SJCRH30 (cell line): ENCODE results near the gene PPME1. TPM values are rescaled to one million over a fixed set of nuclear protein-coding genes. Genes with fewer than 3 reads are reported as not detected.

Experiments used
- DNase-seq, 2 experiments: peaks; one replicate each; pipeline ENCODE4 v3.0.0-alpha.2; 2015 to 2020
- H3K27ac ChIP-seq: fragments of 250-450 bp; sonication (Bioruptor Pico); 2 replicates; pipeline ENCODE4 v1.5.1; 2020; ENCODE audit warnings: mild to moderate bottlenecking, moderate library complexity
- H3K27me3 ChIP-seq: fragments of 250-450 bp; sonication (Bioruptor Pico); 2 replicates; pipeline ENCODE4 v1.5.1; 2020; ENCODE audit warnings: mild to moderate bottlenecking, moderate library complexity
- H3K36me3 ChIP-seq: fragments of 250-450 bp; sonication (Bioruptor Pico); 2 replicates; pipeline ENCODE4 v1.5.1; 2020; ENCODE audit warnings: mild to moderate bottlenecking, moderate library complexity
- H3K4me1 ChIP-seq: fragments of 250-450 bp; sonication (Bioruptor Pico); 2 replicates; pipeline ENCODE4 v1.5.1; 2020; ENCODE audit warnings: mild to moderate bottlenecking, moderate library complexity
- H3K4me3 ChIP-seq: fragments of 250-450 bp; sonication (Bioruptor Pico); 2 replicates; pipeline ENCODE4 v1.5.1; 2020; ENCODE audit warnings: mild to moderate bottlenecking, moderate library complexity
- H3K9me3 ChIP-seq: fragments of 250-450 bp; sonication (Bioruptor Pico); replicated peaks from 2 replicates; pipeline ENCODE4 v1.5.1; 2020; ENCODE audit warnings: mild to moderate bottlenecking, moderate library complexity
- total RNA-seq: library from RNA; depleted of rRNA; stranded (reverse); fragments of >200 nt; shearing (Covaris generic); gene quantifications from 2 replicates; pipeline ENCODE4 v1.2.3, GENCODE V29; 2014

Gene PPME1
- total RNA-seq, 1 experiment from 2014 or later: 52.7 TPM

DNA sequence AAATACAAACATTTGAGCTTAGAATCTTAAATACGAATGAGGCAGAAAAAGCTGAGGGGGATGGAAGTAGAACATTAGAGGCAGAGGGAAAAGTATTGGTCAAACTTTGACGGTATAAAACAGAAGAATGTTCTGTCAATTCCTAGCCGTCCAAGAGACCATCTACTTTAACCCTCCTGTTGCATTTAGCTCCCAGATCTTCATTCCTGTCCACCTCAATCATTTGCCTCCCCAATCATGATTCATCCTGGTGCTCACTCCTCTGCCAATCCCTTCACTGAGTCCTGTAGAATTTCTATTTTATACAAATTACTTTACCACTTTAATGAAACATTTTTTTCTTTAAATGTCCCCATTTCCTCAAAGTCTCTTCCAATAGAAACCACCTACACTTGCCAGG, 28.5 kb upstream of the PPME1 start:
- Histone ChIP-seq H3K4me1 (peaks cover 34% of the 10 kb centered on the region), H3K27ac (no peak overlapping the region), H3K9me3 (no peaks in the 10 kb centered on the region), H3K4me3 (no peak overlapping the region), H3K36me3 (peaks cover 19% of the 10 kb centered on the region), H3K27me3 (no peaks in the 10 kb centered on the region)
- no peak for DNase-seq

DNA sequence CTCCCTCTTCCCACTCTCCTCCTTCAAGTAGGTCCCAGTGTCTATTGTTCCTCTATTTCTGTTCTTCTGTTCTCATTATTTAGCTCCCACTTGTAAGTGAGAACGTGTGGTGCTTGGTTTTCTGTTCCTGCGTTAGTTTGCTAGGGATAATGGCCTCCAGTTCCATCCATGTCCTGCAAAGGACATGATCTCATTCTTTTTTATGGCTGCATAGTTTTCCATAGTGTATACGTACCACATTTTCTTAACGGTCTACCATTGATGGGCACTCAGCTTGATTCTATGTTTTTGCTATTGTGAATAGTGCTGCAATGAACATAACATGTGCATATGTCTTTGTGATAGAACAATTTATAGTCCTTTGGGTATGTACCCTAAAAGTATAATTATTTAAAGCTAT, 26.5 kb upstream of the PPME1 start:
- H3K4me1 ChIP-seq: peaks cover 16% of the 10 kb centered on the region
- H3K36me3 ChIP-seq: peaks cover 19% of the 10 kb centered on the region
- no peaks in the 10 kb centered on the region for H3K9me3 ChIP-seq
- DNase-seq: no peak
- no peak overlapping the region for H3K4me3 ChIP-seq
- no peaks in the 10 kb centered on the region for H3K27me3 ChIP-seq
- H3K27ac ChIP-seq: no peak overlapping the region

DNA sequence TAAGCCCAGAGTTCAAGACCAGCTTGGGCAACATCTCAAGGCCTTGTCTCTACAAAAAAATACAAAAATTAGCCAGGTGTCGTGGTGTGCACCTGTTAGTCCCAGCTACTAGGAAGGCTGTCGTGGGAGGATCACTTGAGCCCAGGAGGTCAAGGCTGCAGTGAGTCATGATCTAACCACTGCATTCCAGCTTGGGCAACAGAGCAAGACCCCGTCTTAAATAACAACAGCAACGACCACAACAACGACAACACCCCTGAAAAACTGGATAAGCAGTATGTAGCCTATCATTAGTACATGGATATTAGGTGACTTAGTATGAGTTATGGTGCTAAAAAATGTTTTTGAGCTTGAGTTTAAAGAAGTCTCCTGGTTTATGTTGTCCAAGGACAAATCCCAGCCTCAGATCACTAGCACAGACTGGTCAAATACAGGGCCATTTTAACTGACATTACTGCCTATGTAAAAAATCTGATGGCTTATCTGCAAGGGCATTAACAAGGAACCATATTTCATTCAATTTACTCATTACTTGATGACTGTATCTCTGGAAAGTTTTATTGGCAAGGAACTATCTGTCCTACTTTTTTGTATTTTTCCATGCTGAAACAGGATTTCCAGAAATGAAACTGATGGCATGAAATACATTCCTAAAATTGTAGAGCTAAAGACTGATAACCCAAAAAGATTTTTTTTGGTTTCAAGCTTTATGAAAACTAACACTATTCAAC, 23.7 kb upstream of the PPME1 start:
- H3K9me3 ChIP-seq: no peaks in the 10 kb centered on the region
- H3K27me3 ChIP-seq: no peaks in the 10 kb centered on the region
- H3K27ac ChIP-seq: no peak overlapping the region
- peaks cover 33% of the 10 kb centered on the region for H3K36me3 ChIP-seq
- DNase-seq: peak; percentile 39 to 50
- H3K4me1 ChIP-seq: no peaks in the 10 kb centered on the region; the same call in 1 of the 2 replicates
- H3K4me3 ChIP-seq: no peak overlapping the region

DNA sequence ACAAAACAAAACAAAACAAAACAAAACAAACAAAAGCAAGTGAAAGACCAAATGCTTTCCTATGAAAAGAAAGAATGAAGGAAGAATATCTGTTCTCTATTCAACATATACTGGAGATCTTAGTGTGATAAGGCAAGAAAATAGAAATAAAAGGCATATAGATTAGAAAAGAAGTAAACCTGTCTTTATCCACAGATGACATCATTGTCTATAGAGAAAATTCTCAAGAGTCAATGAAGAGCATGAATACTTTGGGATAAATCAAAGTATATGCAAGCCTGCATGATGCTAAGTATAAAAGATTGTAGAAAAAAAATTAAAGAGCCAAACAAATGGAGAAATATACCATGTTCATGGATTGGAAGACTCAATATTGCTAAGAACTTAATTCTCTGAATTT, 17.9 kb upstream of the PPME1 start:
- Histone ChIP-seq H3K27me3 (no peaks in the 10 kb centered on the region), H3K36me3 (peaks cover 30% of the 10 kb centered on the region), H3K27ac (no peak overlapping the region), H3K4me3 (no peak overlapping the region), H3K9me3 (no peaks in the 10 kb centered on the region), H3K4me1 (peaks cover 14% of the 10 kb centered on the region; the same call in 1 of the 2 replicates)
- DNase-seq: no peak

DNA sequence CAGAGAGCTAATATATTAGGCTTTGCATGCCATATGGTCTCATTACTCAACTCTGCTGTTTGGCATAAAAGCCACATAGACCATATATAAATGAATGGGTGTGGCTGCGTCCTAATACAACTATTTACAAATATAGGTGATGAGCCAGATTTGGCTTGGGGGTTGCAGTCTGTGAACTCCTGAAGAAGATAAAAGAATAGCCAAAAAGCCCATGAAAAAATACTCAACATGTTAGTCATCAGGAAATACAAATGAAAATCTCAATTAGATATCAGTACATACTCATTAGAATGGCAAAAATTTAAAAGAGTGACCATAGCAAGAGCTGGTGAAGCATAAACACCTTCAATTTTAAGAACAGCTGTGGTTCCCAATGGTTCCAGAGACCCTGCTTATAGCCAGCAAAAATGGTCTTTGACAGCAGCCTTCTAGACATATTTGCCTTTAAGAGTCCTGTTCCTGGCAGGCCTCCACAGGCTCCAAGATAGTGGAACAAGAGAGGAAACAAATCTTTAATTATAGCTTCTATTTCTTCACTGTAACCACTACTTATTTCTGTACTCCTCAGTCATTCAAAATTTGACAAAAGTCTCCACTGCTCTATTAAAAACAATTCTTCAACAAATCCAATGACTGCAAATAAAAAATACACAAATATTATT, 16.3 kb upstream of the PPME1 start:
- no peak for DNase-seq
- H3K4me1 ChIP-seq: peaks cover 14% of the 10 kb centered on the region; the same call in 1 of the 2 replicates
- peaks cover 36% of the 10 kb centered on the region for H3K36me3 ChIP-seq
- H3K4me3 ChIP-seq: no peak overlapping the region
- H3K9me3 ChIP-seq: no peaks in the 10 kb centered on the region
- H3K27me3 ChIP-seq: no peaks in the 10 kb centered on the region
- no peak overlapping the region; the same call in 1 of the 2 replicates for H3K27ac ChIP-seq

DNA sequence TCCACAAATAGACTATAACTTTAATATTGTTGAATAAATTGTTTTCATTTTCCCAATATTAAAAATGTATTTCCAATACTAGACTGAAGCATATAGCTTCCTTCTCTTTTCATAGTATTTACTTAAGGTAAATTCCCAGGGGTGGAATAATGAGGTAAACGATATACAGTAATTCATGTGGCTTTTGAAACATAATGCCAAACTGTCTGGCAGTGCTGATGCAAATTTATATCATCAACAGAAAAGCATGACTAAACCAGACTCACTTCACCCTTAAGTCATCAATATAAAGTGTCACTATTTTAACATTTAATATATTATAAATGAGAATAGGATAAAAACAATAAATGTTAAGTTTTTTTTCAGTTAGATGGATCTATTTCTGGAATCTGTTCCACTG, 13.9 kb upstream of the PPME1 start:
- Histone ChIP-seq H3K4me1 (peaks cover 14% of the 10 kb centered on the region; the same call in 1 of the 2 replicates), H3K9me3 (no peaks in the 10 kb centered on the region), H3K27me3 (no peaks in the 10 kb centered on the region), H3K4me3 (no peak overlapping the region), H3K27ac (no peak overlapping the region; the same call in 1 of the 2 replicates), H3K36me3 (peaks cover 46% of the 10 kb centered on the region)
- no peak for DNase-seq

DNA sequence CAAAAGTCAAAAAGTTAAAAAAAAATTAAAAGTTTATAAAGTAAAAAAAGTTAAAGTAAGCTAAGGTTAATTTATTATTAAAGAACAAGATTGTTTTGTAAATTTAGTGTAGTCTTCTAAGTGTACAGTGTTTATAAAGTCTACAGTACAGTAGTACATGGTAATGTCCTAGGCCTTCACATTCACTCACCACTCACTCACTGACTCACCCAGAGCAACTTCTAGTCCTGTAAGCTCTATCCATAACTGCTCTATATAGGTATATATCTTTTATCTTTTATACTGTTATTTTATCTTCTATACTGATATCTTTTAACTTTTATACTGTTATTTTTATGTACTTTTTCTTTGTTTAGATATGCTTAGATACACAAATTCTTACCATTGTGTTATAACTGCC, 11.4 kb upstream of the PPME1 start:
- Histone ChIP-seq H3K36me3 (peaks cover 53% of the 10 kb centered on the region), H3K4me3 (no peak overlapping the region), H3K27ac (no peak overlapping the region), H3K27me3 (no peaks in the 10 kb centered on the region), H3K9me3 (no peaks in the 10 kb centered on the region), H3K4me1 (peaks cover 29% of the 10 kb centered on the region)
- DNase-seq: no peak

DNA sequence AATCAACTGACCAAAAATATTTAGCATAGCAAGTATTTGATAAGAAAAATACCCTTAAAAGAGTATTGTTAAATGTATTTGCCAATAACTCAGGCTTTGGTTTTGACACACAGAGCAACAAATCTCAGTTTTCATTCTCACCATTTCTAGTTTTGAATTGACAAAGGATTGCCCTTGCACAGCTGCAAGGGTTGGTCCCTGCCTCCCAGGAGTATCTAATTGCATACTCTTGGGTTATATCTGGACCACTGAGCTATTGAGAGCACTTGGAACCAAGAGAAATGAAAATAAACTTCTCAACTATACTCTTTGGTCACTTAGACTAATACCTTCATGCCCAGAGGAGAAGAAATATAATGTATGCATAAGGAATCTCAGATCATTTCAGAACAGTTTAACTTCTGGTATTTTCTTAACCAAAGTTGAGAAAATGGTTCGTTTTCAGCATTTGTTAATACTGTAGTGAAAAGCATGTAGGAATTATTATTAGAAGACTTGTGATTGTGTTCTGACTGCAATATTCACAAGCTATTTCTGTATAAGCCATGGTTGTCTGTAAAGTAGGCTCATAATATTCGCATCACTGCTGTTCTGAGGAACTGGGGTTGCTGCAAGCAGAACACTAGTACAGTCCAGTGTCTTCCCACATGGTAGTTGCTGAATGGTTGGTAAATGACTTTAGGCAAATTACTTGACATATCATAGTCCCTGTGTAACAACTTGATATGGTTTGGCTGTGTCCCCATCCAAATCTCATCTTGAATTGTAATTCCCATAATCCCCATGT, 8.2 kb upstream of the PPME1 start:
- no peak overlapping the region for H3K4me3 ChIP-seq

DNA sequence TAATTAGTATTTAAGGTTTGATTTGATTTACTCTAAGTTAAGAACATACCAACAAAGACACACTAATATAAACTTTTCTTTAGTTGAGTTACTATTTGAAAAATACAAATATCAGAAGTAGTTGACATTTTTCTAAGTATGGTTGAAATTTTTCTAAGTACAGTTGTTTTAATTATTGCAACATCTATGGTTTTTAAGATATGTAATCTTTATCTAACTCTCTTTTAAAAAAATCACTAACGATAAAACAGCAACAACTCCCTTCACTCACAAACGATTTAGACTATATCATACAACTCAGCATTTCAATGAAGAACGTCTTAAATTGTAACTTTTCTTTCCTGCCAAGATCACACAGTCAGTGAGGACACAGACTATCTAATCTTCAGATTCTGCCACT, 2.3 kb upstream of the PPME1 start:
- H3K27ac ChIP-seq: no peak overlapping the region
- peaks cover 6% of the 10 kb centered on the region; the same call in 1 of the 2 replicates for H3K4me1 ChIP-seq
- H3K9me3 ChIP-seq: no peaks in the 10 kb centered on the region
- peaks cover 41% of the 10 kb centered on the region for H3K36me3 ChIP-seq
- H3K27me3 ChIP-seq: no peaks in the 10 kb centered on the region
- DNase-seq: no peak
- H3K4me3 ChIP-seq: peak overlapping the region; percentile 77

More for the DNA sequence above, 8.2 kb upstream of the PPME1 start:
- Histone ChIP-seq H3K27ac (peak overlapping the region; percentile 53), H3K9me3 (no peaks in the 10 kb centered on the region), H3K27me3 (no peaks in the 10 kb centered on the region), H3K4me1 (peaks cover 15% of the 10 kb centered on the region), H3K36me3 (peaks cover 81% of the 10 kb centered on the region)
- DNase-seq: peak; percentile 49 to 76

DNA sequence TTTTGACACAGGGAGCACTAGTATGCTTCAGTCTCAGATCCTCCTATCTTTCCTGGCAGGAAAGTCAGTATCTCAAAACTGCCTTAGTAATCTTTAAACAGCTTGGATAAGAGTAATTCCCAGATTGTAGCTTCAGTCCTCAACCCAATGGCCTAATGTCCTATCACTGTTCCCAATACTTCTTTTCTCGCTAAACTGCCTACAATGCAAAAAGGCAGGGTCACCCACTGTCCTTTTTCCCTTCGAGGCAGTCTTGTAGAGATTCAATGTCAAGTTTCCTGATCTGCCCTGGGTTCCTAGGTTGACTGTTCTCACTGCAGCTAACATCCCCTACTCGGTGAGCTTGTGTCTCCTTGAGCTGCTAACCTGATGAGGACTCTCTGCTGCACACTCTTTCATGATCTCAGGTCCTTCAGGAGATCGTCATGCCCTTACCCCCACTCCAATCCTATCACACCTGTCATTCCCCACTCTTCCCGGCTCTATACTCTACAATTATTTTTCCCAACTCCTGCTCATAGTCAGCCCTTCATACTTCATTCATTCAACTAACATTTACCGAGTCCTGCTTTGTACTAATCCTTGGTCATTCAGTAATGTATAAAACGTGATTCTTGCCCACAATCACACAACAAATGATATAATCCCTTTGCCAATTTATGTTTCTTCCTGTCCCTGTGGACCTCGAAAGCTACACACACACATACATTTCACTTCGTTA, 1.2 kb upstream of the PPME1 start:
- peak overlapping the region; percentile 77 for H3K4me3 ChIP-seq
- H3K9me3 ChIP-seq: no peaks in the 10 kb centered on the region
- H3K36me3 ChIP-seq: peaks cover 30% of the 10 kb centered on the region
- H3K27ac ChIP-seq: peak overlapping the region; percentile 50
- H3K4me1 ChIP-seq: peaks cover 6% of the 10 kb centered on the region; the same call in 1 of the 2 replicates
- peak in 1 of 2 experiments; percentile 18 for DNase-seq
- H3K27me3 ChIP-seq: no peaks in the 10 kb centered on the region

DNA sequence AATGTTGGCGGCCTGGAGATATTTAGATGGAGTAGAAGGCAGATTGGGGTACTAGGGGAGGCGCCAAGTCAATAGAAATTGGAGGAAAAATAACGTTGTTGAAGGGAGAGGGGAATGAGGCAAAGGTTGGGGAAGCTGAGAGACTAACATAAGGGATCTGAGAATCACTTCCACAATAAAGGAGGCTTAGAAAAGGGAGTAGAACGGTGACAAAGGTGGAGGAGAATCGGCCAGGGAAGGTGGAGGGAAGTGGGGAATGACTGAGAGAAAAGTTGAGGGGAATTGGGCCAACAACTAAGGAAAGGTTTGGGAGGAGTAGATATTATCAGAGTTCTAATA, 510 bp downstream of the PPME1 start:
- no peaks in the 10 kb centered on the region for H3K9me3 ChIP-seq
- H3K27me3 ChIP-seq: no peaks in the 10 kb centered on the region
- H3K27ac ChIP-seq: peak overlapping the region; percentile 48
- peaks cover 17% of the 10 kb centered on the region for H3K36me3 ChIP-seq
- peaks cover 6% of the 10 kb centered on the region; the same call in 1 of the 2 replicates for H3K4me1 ChIP-seq
- peak overlapping the region; percentile 77 for H3K4me3 ChIP-seq
- DNase-seq: no peak

DNA sequence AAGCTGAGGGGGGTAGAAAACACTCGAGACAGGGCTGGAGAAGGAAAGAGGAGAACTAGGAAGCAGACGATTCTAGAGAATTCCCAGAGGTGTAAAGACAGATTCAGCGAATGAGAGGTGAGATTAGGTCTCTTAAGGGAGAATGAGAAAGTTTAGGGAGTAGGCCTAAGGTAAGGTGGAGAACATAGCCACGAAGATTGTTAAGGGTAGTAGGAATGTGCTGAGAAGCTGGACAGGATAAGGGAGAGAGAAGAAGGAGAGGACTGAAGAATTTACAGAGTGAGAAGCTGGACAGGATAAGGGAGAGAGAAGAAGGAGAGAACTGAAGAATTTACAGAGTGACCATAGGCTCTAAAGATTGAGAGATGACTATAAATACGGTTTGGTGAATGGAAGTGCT, 908 bp downstream of the PPME1 start:
- H3K4me1 ChIP-seq: peaks cover 6% of the 10 kb centered on the region; the same call in 1 of the 2 replicates
- H3K27ac ChIP-seq: peak overlapping the region; percentile 48
- H3K9me3 ChIP-seq: no peaks in the 10 kb centered on the region
- H3K36me3 ChIP-seq: peaks cover 13% of the 10 kb centered on the region
- no peaks in the 10 kb centered on the region for H3K27me3 ChIP-seq
- peak in 1 of 2 experiments; percentile 11 for DNase-seq
- peak overlapping the region; percentile 77 for H3K4me3 ChIP-seq

DNA sequence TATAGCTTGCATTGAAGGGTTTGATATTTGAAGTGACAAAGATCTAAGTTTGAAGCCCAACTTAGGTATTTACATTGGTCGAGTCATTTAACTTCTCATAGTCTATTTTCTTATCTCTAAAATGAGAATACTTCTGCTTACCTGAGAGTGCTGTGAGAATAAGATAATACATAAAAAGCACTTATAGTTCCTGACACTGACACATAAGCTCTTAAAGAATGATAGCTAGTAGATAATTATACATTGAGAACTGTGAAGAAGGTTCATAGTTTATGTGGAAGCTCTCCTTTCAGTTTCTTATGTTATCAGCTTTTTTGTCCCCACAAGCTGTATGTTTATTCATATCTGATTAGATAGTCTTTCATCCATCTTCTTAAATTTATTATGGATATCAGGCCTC, 4.8 kb downstream of the PPME1 start:
- no peak overlapping the region for H3K27ac ChIP-seq
- no peaks in the 10 kb centered on the region for H3K4me1 ChIP-seq
- H3K27me3 ChIP-seq: no peaks in the 10 kb centered on the region
- H3K36me3 ChIP-seq: peaks cover 3% of the 10 kb centered on the region; the same call in 1 of the 2 replicates
- H3K9me3 ChIP-seq: no peaks in the 10 kb centered on the region
- DNase-seq: no peak
- H3K4me3 ChIP-seq: no peak overlapping the region

DNA sequence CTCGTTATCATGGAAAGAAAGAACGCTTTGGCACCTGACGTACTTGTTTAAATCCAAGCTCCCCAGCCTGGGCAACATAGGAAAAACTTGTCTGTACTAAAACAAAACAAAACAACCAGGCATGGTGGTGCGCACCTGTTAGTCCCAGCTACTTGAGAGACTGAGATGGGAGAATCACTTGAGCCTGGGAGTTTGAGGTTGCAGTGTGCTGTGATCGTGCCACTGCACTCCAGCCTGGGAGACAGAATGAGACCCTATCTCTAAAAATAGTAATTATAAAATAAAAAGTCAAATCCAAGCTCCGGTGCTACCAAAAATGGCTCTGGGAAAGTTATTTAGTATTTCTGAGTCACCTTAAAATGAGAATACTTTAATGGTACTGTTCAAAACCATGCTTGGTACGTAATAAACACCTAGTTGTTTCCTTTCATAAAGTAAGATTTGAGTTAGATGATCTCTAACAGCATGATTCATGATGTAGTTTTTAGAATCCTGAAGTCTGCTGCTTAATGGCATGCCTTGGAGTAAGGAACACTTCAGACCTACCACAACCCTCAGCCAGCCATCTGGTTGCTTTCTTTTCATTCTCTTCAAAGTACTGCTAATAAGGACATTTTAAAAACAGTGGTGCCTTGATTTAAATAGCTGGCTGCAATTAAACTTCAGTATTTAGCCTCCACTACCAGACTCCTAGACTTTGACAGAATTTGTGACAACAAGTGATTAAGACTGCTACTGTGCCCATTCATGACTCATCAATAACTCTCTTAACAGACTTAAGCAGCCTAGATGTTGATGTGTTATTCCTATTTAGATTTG, 8.4 kb downstream of the PPME1 start:
- Histone ChIP-seq H3K36me3 (peaks cover 3% of the 10 kb centered on the region; the same call in 1 of the 2 replicates), H3K4me3 (no peak overlapping the region), H3K4me1 (no peaks in the 10 kb centered on the region), H3K27ac (no peak overlapping the region), H3K27me3 (no peaks in the 10 kb centered on the region), H3K9me3 (no peaks in the 10 kb centered on the region)
- no peak for DNase-seq
